NCI-H2107 treated with DMSO at 0.1 percent for 48 hours (cell line): ENCODE measurements around the gene RBM28.

ENCODE experiments used
- DNase-seq: peaks from one replicate; lab custom pipeline; 2025; ENCODE audit not compliant: unreplicated experiment; lab: John Stamatoyannopoulos, UW

RBM28 gene

GRCh38 chr7:128262273-128263028, 81.3 kb downstream of the RBM28 start:
- DNase-seq = no peak

DNA sequence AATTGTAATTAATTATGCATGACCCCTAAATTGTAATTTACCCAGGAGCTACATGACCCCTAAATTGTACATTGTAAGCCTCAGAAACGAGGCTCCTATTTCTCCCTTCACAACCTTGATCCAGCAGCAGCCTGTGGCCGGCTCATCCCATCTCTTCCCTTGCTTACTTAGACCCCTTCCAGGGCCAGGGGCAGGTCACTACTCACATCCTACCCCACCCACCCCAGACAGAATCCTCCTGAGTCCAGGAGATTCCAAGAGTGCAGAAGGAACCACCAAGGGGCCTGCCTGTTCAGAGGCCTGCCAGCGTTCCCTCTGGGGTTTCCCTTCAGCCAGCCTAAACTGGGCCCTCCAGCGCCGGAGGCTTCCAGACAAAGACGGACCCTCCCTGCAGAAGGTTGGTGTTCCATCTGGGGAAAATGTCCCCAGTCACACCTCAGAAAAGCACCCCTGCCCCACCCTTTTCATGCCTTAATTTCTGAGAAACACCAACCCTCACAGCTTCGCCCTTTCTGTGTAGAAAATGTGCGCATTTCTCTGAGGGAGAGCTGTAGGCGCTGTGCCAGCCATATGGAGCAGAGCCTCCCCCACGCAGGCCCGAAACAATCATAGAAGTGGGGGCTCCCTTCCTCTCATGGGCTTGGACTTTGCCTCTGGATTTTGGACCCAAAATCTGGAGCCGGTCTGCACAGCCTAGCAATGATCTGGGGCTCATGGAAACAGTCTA, 83.5 kb downstream of the RBM28 start:
- no peak for DNase-seq

DNA sequence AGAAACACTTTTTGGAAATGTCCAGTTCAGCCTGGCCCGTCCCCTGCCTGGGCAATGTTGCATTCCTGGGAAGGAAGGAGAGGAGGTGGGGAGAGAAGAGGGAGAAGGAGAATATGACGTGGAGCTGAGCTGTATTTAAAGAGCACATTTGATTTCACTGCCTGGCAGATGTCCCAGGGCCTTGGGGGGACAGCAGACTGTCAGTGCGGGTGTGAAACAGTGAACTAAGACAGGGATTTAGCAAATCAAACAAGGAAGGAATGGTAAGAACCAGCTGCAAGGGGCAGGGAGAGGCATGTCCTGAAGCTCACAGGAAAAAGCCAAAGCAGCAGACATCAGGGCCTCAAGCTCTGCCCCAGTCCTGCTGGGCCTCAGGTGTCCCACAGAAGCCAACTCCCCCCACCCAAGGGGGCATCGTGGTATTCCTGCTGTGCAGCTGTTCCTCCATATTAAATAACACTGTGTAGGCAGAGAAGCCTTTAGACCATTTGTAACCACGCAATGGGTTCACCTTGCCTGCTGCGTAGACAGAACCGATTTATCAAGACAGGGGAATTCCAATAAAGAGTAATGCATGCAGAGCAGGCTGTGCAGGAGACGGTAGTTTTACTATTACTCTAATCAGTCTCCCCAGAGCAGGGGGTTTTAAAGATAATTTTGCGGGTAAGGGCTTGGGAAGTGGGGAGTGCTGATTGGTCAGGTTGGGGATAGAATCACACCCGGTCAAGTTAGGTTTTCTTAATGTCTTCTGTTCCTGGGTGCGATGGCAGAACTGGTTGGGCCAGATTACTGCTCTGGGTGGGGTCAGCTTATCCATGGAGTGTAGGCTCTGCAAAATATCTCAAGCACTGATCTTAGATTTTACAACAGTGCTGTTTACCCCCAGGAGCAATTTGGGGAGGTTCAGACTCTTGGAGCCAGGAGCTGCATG, 84.3 kb downstream of the RBM28 start:
- no peak for DNase-seq

GRCh38 chr7:128257458-128257857, 86.2 kb downstream of the RBM28 start:
- DNase-seq = no peak

- DNase-seq = no peak
Observed at GRCh38 chr7:128255271-128255670, 88.4 kb downstream of the RBM28 start.

DNA sequence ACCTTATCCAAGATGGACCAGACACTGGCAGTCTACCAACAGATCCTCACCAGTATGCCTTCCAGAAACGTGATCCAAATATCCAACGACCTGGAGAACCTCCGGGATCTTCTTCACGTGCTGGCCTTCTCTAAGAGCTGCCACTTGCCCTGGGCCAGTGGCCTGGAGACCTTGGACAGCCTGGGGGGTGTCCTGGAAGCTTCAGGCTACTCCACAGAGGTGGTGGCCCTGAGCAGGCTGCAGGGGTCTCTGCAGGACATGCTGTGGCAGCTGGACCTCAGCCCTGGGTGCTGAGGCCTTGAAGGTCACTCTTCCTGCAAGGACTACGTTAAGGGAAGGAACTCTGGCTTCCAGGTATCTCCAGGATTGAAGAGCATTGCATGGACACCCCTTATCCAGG, 89.2 kb downstream of the RBM28 start:
- DNase-seq = no peak

DNA sequence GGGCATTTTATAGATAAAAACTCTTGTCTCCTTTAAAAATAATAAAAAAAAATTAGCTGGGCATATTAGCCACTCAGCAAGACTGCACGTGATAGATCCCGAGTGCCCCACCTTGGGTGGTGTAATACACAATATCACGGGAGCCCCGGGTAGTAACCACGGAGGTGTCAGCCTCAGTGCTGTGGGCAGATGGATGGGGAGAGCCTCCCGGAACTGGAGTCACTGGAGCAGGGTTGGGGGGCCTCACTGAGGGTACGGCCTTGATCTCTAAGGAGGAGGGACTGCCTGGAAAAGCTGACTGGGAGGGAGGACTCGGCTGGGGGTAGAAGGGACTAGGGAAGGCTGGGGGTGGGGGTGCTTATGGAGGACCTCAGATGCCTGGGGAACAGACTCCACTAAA, 90.0 kb downstream of the RBM28 start:
- DNase-seq = no peak

DNA sequence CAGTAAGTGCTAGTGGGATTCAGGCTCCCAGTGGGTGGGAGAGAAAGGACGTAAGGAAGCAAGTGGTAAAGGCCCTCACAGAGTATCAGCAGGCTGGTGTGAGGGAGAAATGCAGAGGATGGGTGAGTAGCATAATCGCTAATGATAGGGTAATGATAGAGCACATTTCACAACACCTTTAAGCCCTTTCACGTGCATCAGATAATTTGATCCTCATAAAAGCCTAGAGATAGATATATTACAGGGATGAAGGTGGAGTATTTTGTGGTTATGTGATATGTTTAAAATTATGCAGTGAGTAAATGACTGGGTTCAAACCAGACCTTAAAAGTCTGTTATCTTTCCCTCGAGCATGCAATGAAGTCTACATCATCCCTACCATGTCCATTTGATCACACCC, 92.4 kb downstream of the RBM28 start:
- DNase-seq = no peak
